ENCODE measurements around the gene MTMR2.

DNA sequence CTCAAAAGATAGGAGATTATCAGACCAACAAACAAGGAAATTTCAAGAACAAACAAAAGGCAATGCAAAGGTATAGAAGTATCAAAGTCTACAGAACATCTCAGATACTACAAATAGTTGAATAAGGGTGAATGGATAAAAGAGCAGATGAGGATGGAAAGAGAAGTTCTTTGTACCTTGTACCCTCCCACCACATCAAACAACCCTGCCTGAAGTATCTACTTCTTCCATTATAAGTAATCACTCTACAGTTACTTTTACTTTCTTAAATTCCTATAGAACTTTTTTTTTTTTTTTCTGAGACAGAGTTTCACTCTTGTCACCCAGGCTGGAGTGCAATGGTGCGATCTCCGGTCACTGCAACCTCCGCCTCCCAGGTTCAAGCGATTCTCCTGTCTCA lies 35.1 kb downstream of the MTMR2 start:
- TF ChIP-seq, protein P1, sequence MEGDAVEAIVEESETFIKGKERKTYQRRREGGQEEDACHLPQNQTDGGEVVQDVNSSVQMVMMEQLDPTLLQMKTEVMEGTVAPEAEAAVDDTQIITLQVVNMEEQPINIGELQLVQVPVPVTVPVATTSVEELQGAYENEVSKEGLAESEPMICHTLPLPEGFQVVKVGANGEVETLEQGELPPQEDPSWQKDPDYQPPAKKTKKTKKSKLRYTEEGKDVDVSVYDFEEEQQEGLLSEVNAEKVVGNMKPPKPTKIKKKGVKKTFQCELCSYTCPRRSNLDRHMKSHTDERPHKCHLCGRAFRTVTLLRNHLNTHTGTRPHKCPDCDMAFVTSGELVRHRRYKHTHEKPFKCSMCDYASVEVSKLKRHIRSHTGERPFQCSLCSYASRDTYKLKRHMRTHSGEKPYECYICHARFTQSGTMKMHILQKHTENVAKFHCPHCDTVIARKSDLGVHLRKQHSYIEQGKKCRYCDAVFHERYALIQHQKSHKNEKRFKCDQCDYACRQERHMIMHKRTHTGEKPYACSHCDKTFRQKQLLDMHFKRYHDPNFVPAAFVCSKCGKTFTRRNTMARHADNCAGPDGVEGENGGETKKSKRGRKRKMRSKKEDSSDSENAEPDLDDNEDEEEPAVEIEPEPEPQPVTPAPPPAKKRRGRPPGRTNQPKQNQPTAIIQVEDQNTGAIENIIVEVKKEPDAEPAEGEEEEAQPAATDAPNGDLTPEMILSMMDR (IDR thresholded peaks at IDR 0.05; ENCODE audit: extremely low read depth in 1 of 2, insufficient read depth in 1 of 2, low read depth in 1 of 2, low read length in 2 of 2), result no peak
- TF ChIP-seq, protein P2, sequence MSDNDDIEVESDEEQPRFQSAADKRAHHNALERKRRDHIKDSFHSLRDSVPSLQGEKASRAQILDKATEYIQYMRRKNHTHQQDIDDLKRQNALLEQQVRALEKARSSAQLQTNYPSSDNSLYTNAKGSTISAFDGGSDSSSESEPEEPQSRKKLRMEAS (IDR thresholded peaks at IDR 0.05; ENCODE audit: insufficient read depth, insufficient read length), result no peak
- TF ChIP-seq POLR2A (IDR thresholded peaks at IDR 0.05; ENCODE audit: low read depth, low read length), result no peak
- no peak for TF ChIP-seq POLR2AphosphoS5 (IDR thresholded peaks at IDR 0.05; ENCODE audit: insufficient read depth, low read depth, low read length)
- TF ChIP-seq EZH2 (IDR thresholded peaks at IDR 0.05; ENCODE audit: borderline replicate concordance, low read depth, low read length, severe bottlenecking), result no peak
- no peak for TF ChIP-seq JUN (IDR thresholded peaks at IDR 0.05; ENCODE audit: borderline replicate concordance, insufficient read depth, insufficient read length, low read depth)
- TF ChIP-seq MYC (IDR thresholded peaks at IDR 0.05; ENCODE audit: low read depth, low read length), result no peak
- no peak for TF ChIP-seq GATA2 (IDR thresholded peaks at IDR 0.05; ENCODE audit: insufficient read depth, insufficient read length, low read depth, low read length)

All from endothelial cell of umbilical vein (primary cell).